Thyroid gland (tissue), 4 donors: ENCODE measurements around the gene SPRR4.

ENCODE experiments used
- POLR2A ChIP-seq, 2 donors: fragments of 450-650 bp; IDR thresholded peaks; one replicate each; pipeline ENCODE4 v1.6.1; 2017; ENCODE audit warnings: antibody characterized with exemption in 2 of 2, mild to moderate bottlenecking in 2 of 2, moderate library complexity in 1 of 2
- TF ChIP-seq, protein P1 (sequence below), 6 experiments: fragments of 200-600 bp in 3 of 6; fragments of 450-650 bp in 3 of 6; sonication (generic) in 3 of 6; IDR thresholded peaks; one replicate each; pipeline ENCODE4 v1.5.1; 2016 to 2019; ENCODE audit warnings: antibody characterized with exemption in 6 of 6, mild to moderate bottlenecking in 2 of 6, inconsistent platforms in 1 of 6, moderate library complexity in 1 of 6

DNA sequence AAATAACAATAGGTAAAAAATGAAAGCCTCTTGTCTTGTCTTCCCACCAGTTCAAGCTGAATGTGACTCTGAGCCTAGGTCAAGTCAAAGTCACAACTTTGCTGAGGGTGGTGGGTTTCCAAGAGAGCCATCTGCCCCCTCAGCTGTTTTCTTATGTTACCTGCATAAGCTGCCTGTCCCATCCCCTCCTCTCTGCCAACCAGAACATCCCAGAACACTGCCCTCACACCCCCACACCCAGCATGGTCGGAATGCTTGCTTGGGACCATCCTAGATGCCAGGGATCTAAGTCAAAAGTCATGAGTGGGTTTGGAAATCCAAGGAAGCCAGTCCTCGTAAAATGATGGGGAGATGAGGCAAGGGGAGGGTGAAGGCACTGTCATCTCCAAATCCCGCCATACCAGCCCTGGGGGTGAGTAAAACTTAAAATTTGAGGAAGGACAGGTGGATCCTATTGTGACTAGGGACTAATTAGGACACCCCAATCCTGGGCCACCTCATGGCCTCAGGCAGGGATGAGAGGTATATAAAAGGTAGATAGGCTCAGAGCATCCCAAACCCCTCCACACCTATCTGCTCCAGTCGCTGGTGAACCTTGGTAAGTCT lies 23.7 kb upstream of the SPRR4 start, which contains the start of gene SPRR5:
- TF ChIP-seq, protein P1, sequence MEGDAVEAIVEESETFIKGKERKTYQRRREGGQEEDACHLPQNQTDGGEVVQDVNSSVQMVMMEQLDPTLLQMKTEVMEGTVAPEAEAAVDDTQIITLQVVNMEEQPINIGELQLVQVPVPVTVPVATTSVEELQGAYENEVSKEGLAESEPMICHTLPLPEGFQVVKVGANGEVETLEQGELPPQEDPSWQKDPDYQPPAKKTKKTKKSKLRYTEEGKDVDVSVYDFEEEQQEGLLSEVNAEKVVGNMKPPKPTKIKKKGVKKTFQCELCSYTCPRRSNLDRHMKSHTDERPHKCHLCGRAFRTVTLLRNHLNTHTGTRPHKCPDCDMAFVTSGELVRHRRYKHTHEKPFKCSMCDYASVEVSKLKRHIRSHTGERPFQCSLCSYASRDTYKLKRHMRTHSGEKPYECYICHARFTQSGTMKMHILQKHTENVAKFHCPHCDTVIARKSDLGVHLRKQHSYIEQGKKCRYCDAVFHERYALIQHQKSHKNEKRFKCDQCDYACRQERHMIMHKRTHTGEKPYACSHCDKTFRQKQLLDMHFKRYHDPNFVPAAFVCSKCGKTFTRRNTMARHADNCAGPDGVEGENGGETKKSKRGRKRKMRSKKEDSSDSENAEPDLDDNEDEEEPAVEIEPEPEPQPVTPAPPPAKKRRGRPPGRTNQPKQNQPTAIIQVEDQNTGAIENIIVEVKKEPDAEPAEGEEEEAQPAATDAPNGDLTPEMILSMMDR (IDR thresholded peaks at IDR 0.05) = no peak
- no peak for TF ChIP-seq POLR2A (IDR thresholded peaks at IDR 0.05)
